Activated CD8-positive, alpha-beta memory T cell treated with anti-CD3 and anti-CD28 coated beads for 4 hours (primary cell): ENCODE data around the gene SFR1.

Experiments
- DNase-seq, 2 donors: peaks; one replicate each; pipeline ENCODE4 v3.0.0-alpha.2; 2020; ENCODE audit warnings: low read depth in 2 of 2

Gene SFR1

GRCh38 chr10:104104926-104105325 lies 17.0 kb upstream of the SFR1 start:
- no peak for DNase-seq

GRCh38 chr10:104109908-104110662 lies 11.9 kb upstream of the SFR1 start:
- no peak for DNase-seq

GRCh38 chr10:104113376-104113956 lies 8.5 kb upstream of the SFR1 start:
- DNase-seq, result no peak

GRCh38 chr10:104117839-104118323 lies 4.1 kb upstream of the SFR1 start:
- DNase-seq, result no peak

GRCh38 chr10:104119996-104120395 lies 2.0 kb upstream of the SFR1 start:
- DNase-seq, result no peak

GRCh38 chr10:104120512-104120902 lies 1.5 kb upstream of the SFR1 start:
- DNase-seq, result no peak

- peak; percentile 60 to 78 for DNase-seq
These were observed 977 bp upstream of the SFR1 start for GRCh38 chr10:104120903-104121484.

GRCh38 chr10:104122225-104123107 lies 495 bp downstream of the SFR1 start:
- no peak for DNase-seq

GRCh38 chr10:104123397-104123796 lies 1.4 kb downstream of the SFR1 start:
- no peak for DNase-seq

- no peak for DNase-seq
These were observed 5.4 kb downstream of the SFR1 start for GRCh38 chr10:104127411-104127810.

- DNase-seq, result no peak
These were observed 6.2 kb downstream of the SFR1 start for GRCh38 chr10:104128214-104128613.

GRCh38 chr10:104130041-104130440 lies 8.1 kb downstream of the SFR1 start:
- no peak for DNase-seq

GRCh38 chr10:104138131-104138530 lies 16.2 kb downstream of the SFR1 start:
- DNase-seq, result no peak

- no peak for DNase-seq
These were observed 17.2 kb downstream of the SFR1 start for GRCh38 chr10:104139221-104139620.

- no peak for DNase-seq
These were observed 20.1 kb downstream of the SFR1 start for GRCh38 chr10:104142081-104142480.

- no peak for DNase-seq
These were observed 21.9 kb downstream of the SFR1 start for GRCh38 chr10:104143829-104144228.

- DNase-seq, result no peak
These were observed 23.0 kb downstream of the SFR1 start for GRCh38 chr10:104144931-104145330.

GRCh38 chr10:104146882-104147281 lies 24.9 kb downstream of the SFR1 start:
- no peak for DNase-seq

GRCh38 chr10:104150139-104150538 lies 28.2 kb downstream of the SFR1 start:
- no peak for DNase-seq

- no peak for DNase-seq
These were observed 29.8 kb downstream of the SFR1 start for GRCh38 chr10:104151737-104152136.

GRCh38 chr10:104155591-104155990 lies 33.6 kb downstream of the SFR1 start:
- DNase-seq, result no peak

GRCh38 chr10:104170610-104171254 lies 48.8 kb downstream of the SFR1 start:
- no peak for DNase-seq
